MCF 10A (cell line): ENCODE measurements around the gene MEGF8. TPM values are rescaled to one million over a fixed set of nuclear protein-coding genes. Genes with fewer than 3 reads are reported as not detected.

Experiments used
- Bru-seq: library from RNA; stranded (reverse); fragments of 400-500 nt; gene quantifications from one replicate; lab custom pipeline; 2021; lab: Mats Ljungman, UMichigan
- BruChase-seq, 2 experiments: library from RNA; stranded (reverse); fragments of 400-500 nt; gene quantifications; one replicate each; lab custom pipeline; 2021; lab: Mats Ljungman, UMichigan
- BruUV-seq: library from RNA; stranded (reverse); fragments of 400-500 nt; replicated peaks from 2 replicates; lab custom pipeline; 2021; lab: Mats Ljungman, UMichigan
- CTCF ChIA-PET: fragments of 300-600 bp; sonication (Branson Sonifier 250); formaldehyde crosslinking; extraction: SDS; loops from one replicate; lab custom pipeline; 2021; ENCODE audit warnings: antibody characterized with exemption, inconsistent platforms; lab: Yijun Ruan, JAX
- POLR2A ChIA-PET: fragments of 300-600, 350-650 bp; sonication (Branson Sonifier 250); formaldehyde crosslinking; extraction: SDS; loops from one replicate; lab custom pipeline; 2020; ENCODE audit warnings: antibody characterized with exemption, inconsistent platforms; lab: Yijun Ruan, JAX
- DNase-seq: peaks from one replicate; pipeline ENCODE4 v3.0.0-alpha.2; 2018; ENCODE audit not compliant: unreplicated experiment
- H3K27ac Mint-ChIP-seq: one replicate; pipeline ENCODE4 v1.8.0; 2022; ENCODE audit warnings: mild to moderate bottlenecking, low read depth, mixed read lengths; ENCODE audit not compliant: unreplicated experiment
- H3K27me3 Mint-ChIP-seq: one replicate; pipeline ENCODE4 v1.8.0; 2022; ENCODE audit warnings: mixed read lengths; ENCODE audit not compliant: insufficient read depth, unreplicated experiment
- H3K36me3 Mint-ChIP-seq: one replicate; pipeline ENCODE4 v1.8.0; 2022; ENCODE audit warnings: mild to moderate bottlenecking, moderate library complexity, mixed read lengths; ENCODE audit not compliant: insufficient read depth, unreplicated experiment
- H3K4me1 Mint-ChIP-seq: one replicate; pipeline ENCODE4 v1.8.0; 2022; ENCODE audit warnings: mixed read lengths; ENCODE audit not compliant: insufficient read depth, unreplicated experiment
- H3K4me3 Mint-ChIP-seq: one replicate; pipeline ENCODE4 v1.8.0; 2022; ENCODE audit warnings: mild to moderate bottlenecking, moderate library complexity, mixed read lengths; ENCODE audit not compliant: unreplicated experiment
- H3K9me3 Mint-ChIP-seq: one replicate; pipeline ENCODE4 v1.8.0; 2022; ENCODE audit warnings: mixed read lengths; ENCODE audit not compliant: unreplicated experiment
- intact Hi-C: fragments of 100-400 bp; cut with micrococcal nuclease; formaldehyde crosslinking; loops from 2 replicates; pipeline ENCODE4 v1.14.1; 2022
- long read RNA-seq: library from polyadenylated mRNA; stranded (forward); transcript quantifications from one replicate; pipeline ENCODE4 v2.0.0, GENCODE V29; 2022
- total RNA-seq: library from RNA; stranded (reverse); gene quantifications from 2 replicates; pipeline ENCODE4 v1.2.3, GENCODE V29; 2022
- TF ChIP-seq, protein P1 (sequence below): fragments of 200-600 bp; IDR thresholded peaks from one replicate; pipeline ENCODE4 v1.8.0; 2022; ENCODE audit warnings: antibody characterized with exemption, mild to moderate bottlenecking; ENCODE audit not compliant: unreplicated experiment

Gene MEGF8, protein sequence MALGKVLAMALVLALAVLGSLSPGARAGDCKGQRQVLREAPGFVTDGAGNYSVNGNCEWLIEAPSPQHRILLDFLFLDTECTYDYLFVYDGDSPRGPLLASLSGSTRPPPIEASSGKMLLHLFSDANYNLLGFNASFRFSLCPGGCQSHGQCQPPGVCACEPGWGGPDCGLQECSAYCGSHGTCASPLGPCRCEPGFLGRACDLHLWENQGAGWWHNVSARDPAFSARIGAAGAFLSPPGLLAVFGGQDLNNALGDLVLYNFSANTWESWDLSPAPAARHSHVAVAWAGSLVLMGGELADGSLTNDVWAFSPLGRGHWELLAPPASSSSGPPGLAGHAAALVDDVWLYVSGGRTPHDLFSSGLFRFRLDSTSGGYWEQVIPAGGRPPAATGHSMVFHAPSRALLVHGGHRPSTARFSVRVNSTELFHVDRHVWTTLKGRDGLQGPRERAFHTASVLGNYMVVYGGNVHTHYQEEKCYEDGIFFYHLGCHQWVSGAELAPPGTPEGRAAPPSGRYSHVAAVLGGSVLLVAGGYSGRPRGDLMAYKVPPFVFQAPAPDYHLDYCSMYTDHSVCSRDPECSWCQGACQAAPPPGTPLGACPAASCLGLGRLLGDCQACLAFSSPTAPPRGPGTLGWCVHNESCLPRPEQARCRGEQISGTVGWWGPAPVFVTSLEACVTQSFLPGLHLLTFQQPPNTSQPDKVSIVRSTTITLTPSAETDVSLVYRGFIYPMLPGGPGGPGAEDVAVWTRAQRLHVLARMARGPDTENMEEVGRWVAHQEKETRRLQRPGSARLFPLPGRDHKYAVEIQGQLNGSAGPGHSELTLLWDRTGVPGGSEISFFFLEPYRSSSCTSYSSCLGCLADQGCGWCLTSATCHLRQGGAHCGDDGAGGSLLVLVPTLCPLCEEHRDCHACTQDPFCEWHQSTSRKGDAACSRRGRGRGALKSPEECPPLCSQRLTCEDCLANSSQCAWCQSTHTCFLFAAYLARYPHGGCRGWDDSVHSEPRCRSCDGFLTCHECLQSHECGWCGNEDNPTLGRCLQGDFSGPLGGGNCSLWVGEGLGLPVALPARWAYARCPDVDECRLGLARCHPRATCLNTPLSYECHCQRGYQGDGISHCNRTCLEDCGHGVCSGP (N-terminal part only)
- total RNA-seq (13.0 and 20.6 TPM in 2 replicates), Bru-seq, nascent RNA (percentile 47 among the genes with signal in this experiment), BruChase-seq, experiment 1, labeled RNA remaining after a 6-hour chase (percentile 65 among the genes with signal in this experiment), BruChase-seq, experiment 2, labeled RNA remaining after a 2-hour chase (percentile 54 among the genes with signal in this experiment)
- long read RNA-seq, partial matches to known transcripts = 5 of 23 reads
- long read RNA-seq, other reads (novel, unspliced or antisense) = 18 of 23 reads

DNA sequence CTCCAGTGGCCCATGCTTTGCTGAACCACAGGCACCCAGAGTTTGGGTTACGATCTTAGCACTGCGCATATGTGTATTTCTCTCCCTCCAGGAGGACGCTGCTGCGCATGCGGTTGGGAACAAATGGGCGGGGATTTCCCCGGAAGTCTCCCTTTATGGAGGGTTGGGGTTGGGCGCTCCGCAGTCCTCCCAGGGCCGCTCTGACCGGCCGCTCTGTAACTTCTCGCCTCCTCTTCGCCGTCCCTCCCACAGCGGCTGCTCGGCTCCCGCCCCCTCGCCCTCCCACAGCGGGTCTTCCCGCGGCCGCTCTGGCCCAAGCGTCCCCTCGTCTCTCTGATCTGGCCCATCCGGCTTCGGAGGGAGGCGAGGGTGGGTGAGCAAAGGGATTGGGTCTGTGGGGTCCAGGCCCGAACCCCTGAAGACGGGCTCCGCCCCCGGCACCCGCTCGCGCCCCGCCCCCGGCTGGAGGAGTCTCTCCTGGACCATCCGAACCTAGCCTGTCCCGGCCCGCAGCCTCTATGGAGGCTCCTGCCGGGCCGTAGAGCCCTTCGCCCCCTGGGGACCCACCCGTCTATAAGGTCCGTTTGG lies at the start of gene MEGF8:
Gene MEGF8, plus strand, starts transcription at position 328 of the 588 bp plus-strand sequence. CDS start 609 bp downstream, outside the sequence.
- Mint-ChIP-seq H3K27ac (peak within 1 kb of the TSS; percentile 73), H3K36me3 (no peaks in the 10 kb centered on the region), H3K27me3 (no peaks in the 10 kb centered on the region), H3K4me1 (peaks cover 14% of the 10 kb centered on the region), H3K9me3 (no peaks in the 10 kb centered on the region), H3K4me3 (peak within 1 kb of the TSS; percentile 87)
- intact Hi-C loops = loop anchor here (1.0 to 10.0 kb wide), 3 partner anchors 79 to 221 kb away; no protein-coding TSS in a partner anchor
- POLR2A ChIA-PET = no interaction called here
- BruUV-seq = no TSS peak
- TF ChIP-seq, protein P1, sequence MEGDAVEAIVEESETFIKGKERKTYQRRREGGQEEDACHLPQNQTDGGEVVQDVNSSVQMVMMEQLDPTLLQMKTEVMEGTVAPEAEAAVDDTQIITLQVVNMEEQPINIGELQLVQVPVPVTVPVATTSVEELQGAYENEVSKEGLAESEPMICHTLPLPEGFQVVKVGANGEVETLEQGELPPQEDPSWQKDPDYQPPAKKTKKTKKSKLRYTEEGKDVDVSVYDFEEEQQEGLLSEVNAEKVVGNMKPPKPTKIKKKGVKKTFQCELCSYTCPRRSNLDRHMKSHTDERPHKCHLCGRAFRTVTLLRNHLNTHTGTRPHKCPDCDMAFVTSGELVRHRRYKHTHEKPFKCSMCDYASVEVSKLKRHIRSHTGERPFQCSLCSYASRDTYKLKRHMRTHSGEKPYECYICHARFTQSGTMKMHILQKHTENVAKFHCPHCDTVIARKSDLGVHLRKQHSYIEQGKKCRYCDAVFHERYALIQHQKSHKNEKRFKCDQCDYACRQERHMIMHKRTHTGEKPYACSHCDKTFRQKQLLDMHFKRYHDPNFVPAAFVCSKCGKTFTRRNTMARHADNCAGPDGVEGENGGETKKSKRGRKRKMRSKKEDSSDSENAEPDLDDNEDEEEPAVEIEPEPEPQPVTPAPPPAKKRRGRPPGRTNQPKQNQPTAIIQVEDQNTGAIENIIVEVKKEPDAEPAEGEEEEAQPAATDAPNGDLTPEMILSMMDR = no peak
- peak; percentile 99 for DNase-seq
- CTCF ChIA-PET = no interaction called here

DNA sequence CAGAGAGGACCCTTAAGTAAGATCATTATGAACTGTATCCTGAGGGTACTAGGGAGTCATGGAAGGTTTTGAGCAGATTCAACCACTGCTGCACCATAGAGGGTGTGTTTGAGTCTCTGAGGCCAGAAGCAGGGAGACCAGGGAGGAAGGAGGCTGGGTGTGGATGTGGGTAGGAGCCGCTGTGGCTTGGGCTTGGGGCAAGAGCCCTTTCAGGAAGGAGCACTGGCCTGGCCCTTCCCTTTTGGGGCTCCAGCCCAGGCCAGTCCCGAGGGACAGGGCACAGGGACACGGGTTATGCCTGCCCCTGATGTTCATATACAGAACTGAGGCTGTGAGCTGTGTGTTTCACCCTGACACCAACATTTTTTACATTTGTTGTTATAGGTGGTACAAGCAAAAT lies 49.2 kb upstream of the MEGF8 start:
- no peak for DNase-seq
- TF ChIP-seq, protein P1 = no peak
- no peaks in the 10 kb centered on the region for H3K9me3 Mint-ChIP-seq
- H3K4me1 Mint-ChIP-seq = peaks cover 35% of the 10 kb centered on the region
- intact Hi-C loops = no loop called here
- peak overlapping the region; percentile 32 for H3K4me3 Mint-ChIP-seq
- no peaks in the 10 kb centered on the region for H3K27me3 Mint-ChIP-seq
- BruUV-seq = no TSS peak
- H3K36me3 Mint-ChIP-seq = peaks cover 46% of the 10 kb centered on the region
- CTCF ChIA-PET = interaction anchor here (0.8 to 7.2 kb wide), 2 partner anchors 31 to 161 kb away, joined by 3 to 145 read pairs; partner anchors contain the start of gene GSK3A
- peak overlapping the region; percentile 50 for H3K27ac Mint-ChIP-seq
- POLR2A ChIA-PET = interaction anchor here (7.5 kb wide), 1 partner anchor 31 kb away, joined by 158 read pairs; the partner anchor contains the start of gene GSK3A

DNA sequence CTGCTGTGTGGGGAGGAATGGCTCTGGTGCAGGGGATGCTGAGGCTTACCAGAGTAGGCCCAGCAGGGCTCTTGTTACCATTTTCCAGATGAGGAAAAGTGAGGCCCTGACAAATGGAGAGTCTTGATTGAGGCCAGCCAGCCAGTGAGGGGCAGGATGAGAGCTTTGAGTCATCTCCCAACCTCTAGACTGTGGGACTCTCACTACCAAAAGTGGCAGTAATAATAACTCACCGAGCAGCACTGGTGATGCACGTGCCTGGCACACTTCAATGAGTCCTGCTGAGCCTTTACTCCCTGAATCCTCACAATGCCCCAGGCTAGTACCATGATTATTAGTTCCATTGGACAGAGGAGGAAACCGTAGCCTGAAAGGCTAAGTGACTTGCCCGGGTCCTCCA lies 48.6 kb upstream of the MEGF8 start:
- no TSS peak for BruUV-seq
- intact Hi-C loops = no loop called here
- H3K9me3 Mint-ChIP-seq = no peaks in the 10 kb centered on the region
- peak overlapping the region; percentile 46 for H3K27ac Mint-ChIP-seq
- ChIA-PET POLR2A (interaction anchor here (1.3 to 7.5 kb wide), 2 partner anchors 31 to 57 kb away, joined by 4 to 158 read pairs; partner anchors contain the start of genes GSK3A and ZNF526), CTCF (interaction anchor here (0.8 to 7.2 kb wide), 2 partner anchors 31 to 162 kb away, joined by 3 to 145 read pairs; partner anchors contain the start of gene GSK3A)
- peaks cover 32% of the 10 kb centered on the region for H3K4me1 Mint-ChIP-seq
- H3K36me3 Mint-ChIP-seq = peaks cover 40% of the 10 kb centered on the region
- peak; percentile 29 for DNase-seq
- no peak overlapping the region for H3K4me3 Mint-ChIP-seq
- H3K27me3 Mint-ChIP-seq = no peaks in the 10 kb centered on the region
- TF ChIP-seq, protein P1 = no peak
